Measurements from ENCODE around the gene TNS3.

Gene TNS3

GRCh38 chr7:47580811-47581331 lies 1.0 kb downstream of the TNS3 start:
- TF ChIP-seq GATA1 (IDR thresholded peaks at IDR 0.05; ENCODE audit: low read depth, low read length) = no peak
- no peak for TF ChIP-seq POLR2A (IDR thresholded peaks at IDR 0.05; ENCODE audit: low read length)
- DNase-seq = no peak

- DNase-seq = no peak
- TF ChIP-seq GATA1 (IDR thresholded peaks at IDR 0.05; ENCODE audit: low read depth, low read length) = no peak
- no peak for TF ChIP-seq POLR2A (IDR thresholded peaks at IDR 0.05; ENCODE audit: low read length)
These were observed 1.7 kb downstream of the TNS3 start for GRCh38 chr7:47580175-47580706.

- no peak for TF ChIP-seq POLR2A (IDR thresholded peaks at IDR 0.05; ENCODE audit: low read length)
- no peak for TF ChIP-seq GATA1 (IDR thresholded peaks at IDR 0.05; ENCODE audit: low read depth, low read length)
- DNase-seq = no peak
These were observed 2.5 kb downstream of the TNS3 start for GRCh38 chr7:47579458-47579857.

- TF ChIP-seq GATA1 (IDR thresholded peaks at IDR 0.05; ENCODE audit: low read depth, low read length) (no peak), POLR2A (IDR thresholded peaks at IDR 0.05; ENCODE audit: low read length) (no peak)
- no peak for DNase-seq
These were observed 3.2 kb downstream of the TNS3 start for GRCh38 chr7:47578579-47579270.

GRCh38 chr7:47577321-47577919 lies 4.5 kb downstream of the TNS3 start:
- TF ChIP-seq GATA1 (IDR thresholded peaks at IDR 0.05; ENCODE audit: low read depth, low read length) = no peak
- no peak for TF ChIP-seq POLR2A (IDR thresholded peaks at IDR 0.05; ENCODE audit: low read length)
- no peak for DNase-seq

- no peak for TF ChIP-seq POLR2A (IDR thresholded peaks at IDR 0.05; ENCODE audit: low read length)
- no peak for TF ChIP-seq GATA1 (IDR thresholded peaks at IDR 0.05; ENCODE audit: low read depth, low read length)
- no peak for DNase-seq
These were observed 5.0 kb downstream of the TNS3 start for GRCh38 chr7:47576866-47577306.

- TF ChIP-seq GATA1 (IDR thresholded peaks at IDR 0.05; ENCODE audit: low read depth, low read length) (no peak), POLR2A (IDR thresholded peaks at IDR 0.05; ENCODE audit: low read length) (no peak)
- no peak for DNase-seq
These were observed 5.7 kb downstream of the TNS3 start for GRCh38 chr7:47576031-47576865.

GRCh38 chr7:47574482-47575329 lies 7.2 kb downstream of the TNS3 start:
- DNase-seq = no peak
- no peak for TF ChIP-seq GATA1 (IDR thresholded peaks at IDR 0.05; ENCODE audit: low read depth, low read length)
- TF ChIP-seq POLR2A (IDR thresholded peaks at IDR 0.05; ENCODE audit: low read length) = peak; percentile 3

GRCh38 chr7:47573758-47574481 lies 8.0 kb downstream of the TNS3 start:
- DNase-seq = no peak
- TF ChIP-seq GATA1 (IDR thresholded peaks at IDR 0.05; ENCODE audit: low read depth, low read length) = no peak
- no peak for TF ChIP-seq POLR2A (IDR thresholded peaks at IDR 0.05; ENCODE audit: low read length)

- TF ChIP-seq GATA1 (IDR thresholded peaks at IDR 0.05; ENCODE audit: low read depth, low read length) (no peak), POLR2A (IDR thresholded peaks at IDR 0.05; ENCODE audit: low read length) (no peak)
- DNase-seq = no peak
These were observed 8.8 kb downstream of the TNS3 start for GRCh38 chr7:47572939-47573757.

- no peak for TF ChIP-seq POLR2A (IDR thresholded peaks at IDR 0.05; ENCODE audit: low read length)
- TF ChIP-seq GATA1 (IDR thresholded peaks at IDR 0.05; ENCODE audit: low read depth, low read length) = no peak
- no peak for DNase-seq
These were observed 9.8 kb downstream of the TNS3 start for GRCh38 chr7:47572094-47572445.
